Loucy (cell line): ENCODE data around the gene CAMSAP3.

ENCODE experiments used
- CTCF ChIP-seq: fragments of 200-600 bp; sonication (generic); conservative IDR thresholded peaks from 2 replicates; pipeline ENCODE4 v1.5.1; 2014; ENCODE audit warnings: mild to moderate bottlenecking, antibody characterized with exemption, low read length
- EZH2phosphoT487 ChIP-seq: fragments of 200-600 bp; IDR thresholded peaks from 2 replicates; pipeline ENCODE4 v1.6.1; 2018; ENCODE audit warnings: antibody characterized with exemption, mild to moderate bottlenecking, moderate library complexity, borderline replicate concordance

GRCh38 chr19:7545904-7546303, 49.8 kb upstream of the CAMSAP3 start:
- TF ChIP-seq CTCF = no peak
- no peak for TF ChIP-seq EZH2phosphoT487
